HG02678 (cell line): Measurements from ENCODE around the gene RUNX1.

Experiments used
- ATAC-seq: cut with Tn5 transposase; IDR thresholded peaks from one replicate; pipeline ENCODE4 v1.9.1; 2021; ENCODE audit warnings: mild to moderate bottlenecking, moderate library complexity; ENCODE audit not compliant: unreplicated experiment

RUNX1 gene

DNA sequence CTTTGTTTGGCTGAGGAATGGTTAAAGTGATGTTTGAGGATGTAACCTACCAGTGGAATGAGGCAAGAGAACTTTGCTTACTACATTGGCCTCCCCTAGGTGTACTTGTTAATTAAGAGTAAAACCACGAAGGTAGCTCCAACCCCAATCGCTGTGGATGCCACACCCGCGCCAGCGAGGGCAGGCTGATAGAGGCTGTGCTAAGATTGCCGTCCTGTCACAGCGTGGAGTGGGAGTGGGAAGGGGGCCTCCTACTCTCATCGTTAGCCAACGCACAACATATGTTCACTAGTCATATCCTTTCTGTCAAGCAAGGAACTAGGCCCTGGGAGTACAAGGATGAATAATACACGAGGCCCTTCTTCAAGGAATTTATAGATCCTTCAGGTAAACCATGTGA, 99.6 kb downstream of the RUNX1 start:
- ATAC-seq: no peak

DNA sequence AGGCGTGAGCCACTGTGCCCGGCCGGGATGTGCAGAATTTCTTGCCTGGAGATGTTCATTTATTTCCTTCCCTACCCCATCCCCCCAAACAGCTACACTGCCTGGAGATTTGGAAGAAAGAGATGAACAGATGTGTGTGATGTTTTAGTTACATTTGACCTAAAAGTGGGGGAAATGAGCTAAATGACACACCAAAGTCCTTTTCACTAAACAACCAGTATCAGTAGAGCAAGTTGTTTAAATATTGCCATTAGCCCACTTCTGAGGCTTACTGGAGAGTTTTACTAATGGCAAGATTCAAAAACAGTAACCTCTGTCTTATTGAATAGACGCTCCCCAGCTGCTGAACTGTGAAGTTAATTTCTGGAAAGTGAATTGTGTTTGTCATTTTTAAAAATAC, 100.1 kb downstream of the RUNX1 start:
- no peak for ATAC-seq

DNA sequence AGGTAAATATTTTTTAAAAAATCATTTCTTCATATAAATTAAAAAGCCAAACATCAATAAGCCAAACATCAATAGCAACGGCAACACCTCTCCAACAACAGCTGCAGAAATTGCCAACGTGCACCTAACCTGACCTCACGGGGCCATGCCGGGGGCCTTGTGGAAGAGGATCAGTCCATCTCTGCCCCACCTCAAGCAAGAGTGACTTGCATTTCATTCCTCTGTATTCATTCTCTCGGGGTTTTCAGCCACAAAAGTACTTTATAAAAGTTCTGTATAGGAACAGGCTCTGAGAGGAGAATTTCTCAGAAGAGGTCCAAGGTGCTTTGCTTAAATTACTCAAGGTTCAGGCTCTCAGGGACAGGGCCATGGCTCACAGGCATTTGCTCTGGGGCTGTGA, 100.9 kb downstream of the RUNX1 start:
- no peak for ATAC-seq

DNA sequence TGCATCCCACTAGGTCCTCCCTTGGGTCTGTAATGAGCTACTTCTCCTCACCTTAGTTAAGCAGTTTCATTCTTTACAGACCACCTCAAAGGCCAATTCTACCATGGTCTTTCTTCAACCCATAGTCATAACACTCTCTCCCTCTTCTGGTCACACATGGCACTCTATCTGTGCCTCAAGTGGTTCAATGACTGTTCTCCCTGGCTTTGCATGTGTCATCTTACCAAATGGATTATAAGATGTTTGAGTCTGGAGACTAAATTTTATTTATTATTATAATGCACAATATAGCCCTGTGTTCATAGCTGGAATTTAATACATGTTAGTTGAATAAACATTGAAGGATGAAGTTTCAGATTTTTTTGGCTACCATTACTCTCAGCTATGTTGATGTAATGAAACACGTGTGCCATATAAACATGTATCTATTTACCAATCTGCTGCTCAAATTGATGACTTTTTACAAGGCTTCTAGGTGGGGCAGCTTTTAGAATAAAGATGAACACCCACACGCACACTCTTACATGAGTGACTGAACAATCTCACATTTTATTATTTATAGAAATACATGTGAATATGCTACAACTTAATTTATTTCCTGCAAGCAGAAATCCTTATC, 102.1 kb downstream of the RUNX1 start:
- no peak for ATAC-seq

DNA sequence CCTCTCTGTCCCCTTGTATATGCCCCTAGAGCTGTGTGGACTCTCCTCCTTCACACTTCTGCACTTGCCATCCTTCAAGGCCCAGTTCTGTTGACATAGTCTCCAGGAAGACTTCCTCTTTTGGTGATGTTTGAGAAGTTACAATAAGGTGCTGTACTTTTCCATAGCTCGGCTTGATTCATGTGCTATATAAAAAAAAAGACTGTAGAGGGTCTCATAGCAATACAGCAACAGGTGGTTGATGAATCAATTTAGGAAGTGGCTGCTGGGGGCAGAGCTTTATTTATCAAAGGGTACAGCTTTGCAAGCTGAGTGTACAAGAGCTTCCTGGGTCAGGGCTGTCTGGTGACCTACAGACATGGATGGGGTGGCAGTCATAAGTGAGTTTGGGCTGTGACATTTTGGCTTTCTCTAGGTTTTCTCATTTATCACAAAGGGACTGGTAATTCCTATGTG, 102.7 kb downstream of the RUNX1 start:
- ATAC-seq: no peak

DNA sequence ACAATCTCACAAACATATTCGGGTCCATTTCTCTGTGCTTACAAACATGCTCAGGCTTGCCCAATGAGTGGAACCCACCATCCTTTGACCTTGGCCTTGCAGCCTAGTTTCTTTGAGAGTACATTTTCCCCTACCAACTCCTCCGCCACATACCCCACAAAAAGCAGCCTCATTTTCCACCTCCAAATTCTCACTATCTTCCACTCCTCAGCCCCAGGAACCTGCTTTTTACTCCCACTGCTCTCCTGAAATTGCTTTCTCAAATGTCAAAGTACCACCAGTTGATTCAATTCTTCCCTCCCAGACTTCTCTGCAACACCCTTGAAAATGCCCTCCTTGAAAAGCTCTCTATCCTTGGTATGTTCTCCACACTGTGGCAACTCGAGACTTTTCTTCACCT, 103.8 kb downstream of the RUNX1 start:
- ATAC-seq: no peak

DNA sequence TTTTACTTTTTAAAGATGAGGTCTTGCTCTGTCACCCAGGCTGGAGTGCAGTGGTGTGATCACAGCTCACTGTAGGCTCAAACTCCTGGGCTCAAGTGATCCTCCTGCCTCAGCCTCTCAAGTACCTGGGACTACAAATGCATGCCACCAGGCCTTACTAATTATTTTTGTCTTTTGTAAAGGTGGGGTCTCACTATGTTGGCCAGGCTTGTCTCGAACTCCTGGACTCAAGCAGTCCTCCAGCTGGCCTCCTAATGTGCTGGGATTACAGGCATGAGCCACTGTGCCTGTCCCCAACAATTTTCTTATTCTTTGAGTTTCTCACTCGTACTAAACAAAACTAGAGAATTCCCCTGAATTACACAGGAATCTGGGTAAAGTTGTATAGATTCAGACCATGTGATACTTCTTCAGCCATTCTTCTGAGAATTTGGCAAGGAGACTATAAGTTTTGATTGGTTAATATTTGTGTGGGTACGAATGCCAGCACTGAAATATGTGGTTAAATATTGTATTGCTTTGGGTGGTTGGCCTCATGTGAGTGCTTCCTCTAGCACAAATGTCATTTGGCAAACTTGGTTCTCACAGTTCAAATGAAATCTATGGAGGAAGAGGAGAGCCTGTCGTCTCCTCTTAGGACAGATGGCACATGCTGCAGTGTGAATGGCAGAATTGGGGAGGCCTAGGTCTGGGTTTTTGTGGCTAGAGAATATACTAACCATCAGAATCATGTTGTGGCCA, 104.9 kb downstream of the RUNX1 start:
- ATAC-seq: no peak

DNA sequence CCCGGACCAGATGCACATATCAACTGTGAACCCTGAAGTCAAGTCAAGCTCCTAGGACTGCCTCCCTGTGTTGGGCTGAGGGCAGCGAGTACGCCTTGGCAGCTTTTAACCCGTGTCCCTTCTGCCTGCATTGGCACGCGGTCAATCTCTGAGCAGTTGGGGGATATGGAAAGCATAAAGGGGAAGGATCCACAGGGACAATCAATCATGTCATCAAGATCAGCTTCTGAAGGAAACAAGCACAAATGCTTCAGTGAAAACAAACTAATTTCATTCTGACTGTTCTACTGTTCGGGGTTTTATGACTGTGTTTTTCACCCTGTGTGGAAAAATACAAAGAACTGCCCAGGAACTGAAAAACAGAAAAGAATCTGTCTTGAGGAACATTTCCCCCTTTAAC, 106.2 kb downstream of the RUNX1 start:
- no peak for ATAC-seq

DNA sequence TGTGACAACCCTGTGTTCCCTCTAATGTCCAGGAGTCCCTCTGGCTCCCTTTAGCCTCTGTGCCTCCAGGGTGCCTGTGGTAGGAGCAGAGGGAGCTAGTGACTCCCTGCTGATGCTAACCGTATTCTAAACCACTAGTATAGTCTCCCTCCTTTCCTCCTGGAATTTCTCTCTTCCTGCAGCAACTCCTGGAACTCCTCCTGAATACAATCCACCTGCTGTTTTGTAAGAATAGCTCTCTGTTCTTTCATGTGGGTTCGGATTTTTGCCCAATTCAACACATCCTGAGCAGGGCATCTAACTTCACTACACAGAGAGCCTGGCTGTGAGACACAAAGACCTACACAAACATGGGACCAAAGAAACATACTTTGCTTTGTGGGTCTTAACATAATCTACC, 107.9 kb downstream of the RUNX1 start:
- no peak for ATAC-seq

DNA sequence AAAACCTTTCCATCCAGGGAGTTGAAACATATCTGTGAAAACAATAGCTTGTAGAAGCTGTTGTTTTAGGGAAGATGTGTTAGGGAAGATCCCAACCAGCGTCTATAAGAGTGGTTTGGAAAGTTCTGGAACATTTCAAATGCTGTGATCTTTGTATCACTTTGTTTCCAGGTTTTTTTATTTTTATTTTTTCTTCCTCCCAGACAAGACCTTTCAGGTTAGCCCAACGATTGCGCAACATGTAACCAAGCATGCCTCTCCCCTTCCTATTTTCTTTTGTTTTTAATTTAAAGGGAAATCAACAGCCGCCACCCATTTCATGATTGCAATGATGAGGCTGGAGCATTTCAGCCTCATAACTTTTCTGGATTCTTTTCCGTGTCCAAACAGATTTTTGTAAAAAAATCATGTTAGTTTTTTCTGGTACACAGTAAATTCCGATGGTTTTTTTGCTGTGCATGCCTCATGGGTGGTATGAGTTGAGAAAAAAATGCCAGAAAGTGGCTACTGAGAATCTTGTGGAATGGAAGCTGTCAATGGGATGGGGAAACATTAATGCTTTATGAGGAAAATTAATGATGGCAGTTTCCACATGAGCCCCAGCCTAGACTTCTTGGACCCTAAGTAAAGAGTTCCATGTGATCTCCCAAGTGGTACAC, 109.3 kb downstream of the RUNX1 start:
- ATAC-seq: no peak

DNA sequence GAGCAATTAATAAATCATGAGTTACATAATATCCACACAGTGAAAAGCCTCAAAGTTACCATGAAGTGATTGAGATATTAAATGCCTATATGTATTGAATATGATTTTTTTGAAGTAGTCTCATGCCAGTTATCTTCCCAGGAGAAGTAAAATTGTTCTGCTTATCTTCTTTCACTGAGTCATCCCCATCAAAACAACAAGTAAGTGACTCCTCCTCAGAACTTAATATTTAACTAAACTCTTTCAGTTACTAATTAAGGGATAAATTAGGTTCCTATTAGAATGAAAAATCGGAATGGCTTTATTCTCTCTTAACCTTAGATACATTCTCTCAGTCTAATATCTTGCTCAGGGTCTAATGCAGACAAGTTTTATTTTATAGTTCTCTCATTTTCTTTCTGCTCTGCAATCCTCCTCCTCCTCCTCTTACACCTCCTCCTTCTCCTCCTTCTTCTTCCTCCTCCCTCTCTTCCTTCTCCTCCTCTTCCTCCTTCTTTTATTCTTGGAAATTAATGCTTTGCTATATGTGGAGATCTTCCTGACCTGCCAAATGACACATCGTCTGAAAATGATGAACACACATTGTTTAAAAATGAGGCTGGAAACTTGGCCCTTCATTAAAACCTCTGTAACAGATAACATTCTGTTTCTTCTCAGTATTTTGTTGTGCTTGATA, 110.9 kb downstream of the RUNX1 start:
- ATAC-seq: no peak

DNA sequence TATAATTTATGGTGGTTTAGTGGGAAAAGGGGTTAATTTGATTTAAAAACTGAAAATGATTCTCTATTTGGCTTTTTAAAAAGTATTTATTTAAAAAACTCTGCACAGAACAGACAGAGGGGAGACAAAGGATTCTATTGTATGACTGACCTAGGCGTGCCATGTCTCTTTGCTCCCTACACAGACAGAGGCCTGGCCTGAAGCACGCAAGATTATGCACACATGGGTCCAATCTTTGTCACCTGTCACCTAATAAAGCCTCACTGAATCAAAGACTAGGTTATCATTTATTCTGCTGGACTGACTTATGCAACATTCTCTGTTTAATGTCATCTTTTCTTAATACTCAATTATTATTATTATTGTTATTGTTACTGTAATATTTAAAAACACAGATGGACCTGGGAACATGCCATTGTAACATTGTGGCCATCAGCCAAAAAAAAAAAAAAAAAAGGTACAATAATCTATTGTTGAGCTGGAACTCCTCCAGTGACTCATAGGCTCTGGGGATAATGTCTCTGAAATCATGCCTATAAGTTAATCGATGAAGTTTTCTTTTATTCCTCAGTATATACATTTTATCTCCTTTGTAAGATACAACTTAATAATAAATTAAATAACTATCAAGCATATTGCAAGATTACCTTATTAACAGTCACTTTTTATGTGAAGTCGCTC, 112.1 kb downstream of the RUNX1 start:
- ATAC-seq: no peak

DNA sequence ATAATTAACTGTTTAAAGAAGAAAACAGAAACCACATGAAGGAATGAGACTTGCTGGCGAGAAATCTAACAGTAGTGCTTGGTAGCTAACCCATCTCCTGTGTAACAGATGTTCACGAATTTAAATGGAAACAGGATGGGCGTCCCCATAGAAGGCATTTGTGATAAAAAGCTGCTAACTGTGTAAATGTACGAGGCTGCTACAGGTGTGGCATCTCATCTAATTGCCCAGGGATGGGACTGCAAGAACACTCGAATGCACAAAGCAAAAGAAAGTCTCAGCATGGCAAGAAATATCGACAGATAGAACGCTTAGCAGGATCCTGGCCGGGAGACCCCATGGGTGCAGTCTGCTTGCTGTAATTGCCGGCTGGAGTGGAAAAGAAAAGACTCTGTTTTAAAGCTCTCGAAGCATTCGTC, 112.7 kb downstream of the RUNX1 start:
- ATAC-seq: no peak

DNA sequence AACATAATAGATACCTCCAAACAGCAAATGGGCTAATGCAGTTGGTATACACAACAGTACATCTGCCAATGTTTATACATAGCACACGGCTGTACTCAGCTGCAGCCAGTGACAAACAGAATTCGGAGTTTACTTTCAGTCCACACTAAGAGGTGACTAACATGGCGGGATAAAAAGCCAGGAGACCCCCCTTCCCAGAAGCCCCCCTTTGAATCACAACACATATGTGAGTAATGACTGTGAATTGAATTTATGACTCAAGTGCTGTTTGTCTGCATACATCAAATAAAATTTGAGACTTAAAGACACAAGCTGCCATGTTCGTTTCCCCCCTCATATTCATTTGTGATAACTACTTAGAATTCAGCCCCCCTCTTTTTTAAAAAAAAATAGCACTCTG, 113.2 kb downstream of the RUNX1 start:
- no peak for ATAC-seq

DNA sequence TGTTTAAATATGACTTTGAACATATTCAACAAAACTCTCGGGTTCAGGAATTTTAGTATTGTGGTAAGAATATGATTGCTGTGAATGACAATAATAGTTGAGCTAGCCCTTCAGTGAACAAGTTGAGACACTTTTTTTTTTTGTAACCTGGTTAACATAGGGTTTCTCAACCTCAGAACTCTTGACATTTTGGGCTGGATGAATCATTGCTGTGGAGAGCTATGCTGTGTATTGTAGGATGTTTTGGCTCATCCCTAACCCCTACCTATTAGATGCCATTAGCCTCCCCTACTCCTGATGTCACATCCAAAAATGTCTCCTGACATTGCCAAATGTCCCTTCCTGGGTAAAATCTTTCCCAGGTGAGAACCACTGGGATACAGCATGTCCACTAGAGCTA, 113.7 kb downstream of the RUNX1 start:
- ATAC-seq: no peak

DNA sequence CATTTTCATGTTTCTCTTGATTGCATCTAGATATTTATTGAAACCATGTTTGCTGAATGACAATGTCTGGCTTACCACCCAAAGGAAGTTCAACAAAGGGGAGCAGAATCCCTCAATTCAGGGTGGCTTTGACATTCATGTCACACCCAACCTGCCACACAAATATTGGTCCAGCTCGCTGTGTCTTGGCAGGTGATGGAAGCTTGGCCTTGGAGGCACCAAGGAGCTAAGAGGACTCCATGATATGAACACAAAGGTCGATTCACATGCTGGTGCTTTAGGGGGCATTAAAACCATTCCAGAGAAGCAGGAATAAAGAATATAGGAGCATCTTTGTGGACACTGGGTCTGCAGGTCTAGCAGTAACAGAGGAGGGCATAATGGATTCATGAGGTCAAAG, 114.8 kb downstream of the RUNX1 start:
- ATAC-seq: no peak

DNA sequence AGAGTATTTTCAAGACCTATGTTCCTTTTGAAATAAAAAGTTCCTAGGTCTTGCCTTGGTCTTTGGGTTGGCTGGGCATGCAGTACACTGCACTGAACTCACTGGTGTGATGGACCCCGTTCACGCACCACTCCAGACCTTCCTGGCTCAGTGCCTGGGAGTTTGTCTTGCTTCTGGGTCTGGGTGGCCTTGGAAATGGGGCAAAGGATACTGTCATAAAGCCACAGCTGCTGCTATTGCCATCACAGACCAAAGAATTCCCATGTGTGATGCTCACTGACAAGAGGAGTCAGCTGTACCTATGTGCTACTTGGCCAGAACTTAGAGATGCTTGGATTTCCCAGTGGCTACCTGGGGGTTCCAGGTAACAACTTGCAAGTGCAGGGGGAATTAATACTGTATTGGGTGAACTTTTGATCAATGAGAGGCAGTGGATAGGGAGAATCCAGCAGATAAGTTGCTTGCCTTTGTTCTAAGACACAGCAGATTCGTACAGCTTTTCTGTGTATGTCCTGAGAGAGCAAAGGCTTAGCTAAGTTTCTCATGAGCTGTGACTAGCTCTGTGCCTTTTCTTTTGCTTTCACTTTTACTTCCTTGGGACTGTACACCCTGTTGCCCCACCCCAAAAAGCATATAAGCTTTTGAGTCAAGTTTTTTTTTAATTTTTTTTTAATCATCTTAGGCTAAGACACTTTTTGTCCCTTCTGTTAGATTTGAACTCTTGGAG, 115.3 kb downstream of the RUNX1 start:
- ATAC-seq: no peak

DNA sequence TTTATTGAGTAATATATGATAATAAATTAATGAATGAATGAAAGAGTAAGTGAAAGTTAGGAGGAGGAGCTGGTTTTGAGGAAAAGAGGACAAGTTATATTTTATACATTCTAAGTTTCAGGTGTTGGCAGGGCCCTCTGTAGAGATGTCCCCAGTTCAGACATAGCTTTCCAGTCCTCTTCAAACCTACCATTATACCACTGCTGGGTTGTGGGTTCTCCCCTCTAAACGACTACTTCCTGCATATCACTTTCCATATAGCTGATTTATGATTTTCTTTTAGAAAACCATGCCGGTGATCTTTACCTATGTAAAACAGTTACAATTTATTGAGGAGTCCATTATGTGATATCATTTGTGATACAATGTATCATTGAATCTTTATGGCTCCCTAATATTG, 116.9 kb downstream of the RUNX1 start:
- ATAC-seq: no peak

DNA sequence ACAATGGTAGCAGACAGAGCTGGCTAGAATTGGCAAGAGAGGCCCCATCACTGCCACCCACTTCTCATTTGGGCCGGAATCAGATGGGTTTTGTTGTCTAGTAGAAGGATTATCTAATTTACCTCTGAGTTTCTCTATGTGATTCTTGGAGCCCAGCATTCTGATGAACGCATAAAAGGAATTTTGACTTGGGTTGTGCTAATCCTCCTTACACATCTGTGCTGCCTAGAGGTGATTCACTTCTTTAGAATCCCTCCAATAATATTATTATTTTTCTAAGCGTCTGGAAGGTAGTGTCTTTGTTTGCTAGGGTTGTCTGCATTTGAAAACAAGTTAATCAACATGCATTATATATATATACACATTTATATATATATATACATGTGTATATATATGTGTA, 118.1 kb downstream of the RUNX1 start:
- no peak for ATAC-seq

DNA sequence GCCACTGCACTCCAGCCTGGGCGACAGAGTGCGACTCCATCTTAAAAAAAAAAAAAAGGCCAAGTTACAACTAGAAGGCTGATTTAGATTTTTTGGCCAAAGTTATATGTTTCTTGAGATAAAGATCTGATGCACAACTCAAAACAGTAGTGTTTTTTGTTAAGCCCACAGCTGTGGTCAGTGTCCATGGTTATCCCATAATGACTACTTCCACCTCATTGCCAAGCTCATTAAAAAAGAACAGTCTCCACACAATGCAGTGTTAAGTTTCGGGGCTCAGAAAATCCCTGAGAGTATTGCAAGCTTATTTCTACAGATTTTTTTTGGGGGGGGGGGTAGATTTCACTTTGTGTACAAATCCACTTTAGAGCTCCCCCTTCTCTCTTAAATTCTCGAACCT, 120.5 kb downstream of the RUNX1 start:
- no peak for ATAC-seq

DNA sequence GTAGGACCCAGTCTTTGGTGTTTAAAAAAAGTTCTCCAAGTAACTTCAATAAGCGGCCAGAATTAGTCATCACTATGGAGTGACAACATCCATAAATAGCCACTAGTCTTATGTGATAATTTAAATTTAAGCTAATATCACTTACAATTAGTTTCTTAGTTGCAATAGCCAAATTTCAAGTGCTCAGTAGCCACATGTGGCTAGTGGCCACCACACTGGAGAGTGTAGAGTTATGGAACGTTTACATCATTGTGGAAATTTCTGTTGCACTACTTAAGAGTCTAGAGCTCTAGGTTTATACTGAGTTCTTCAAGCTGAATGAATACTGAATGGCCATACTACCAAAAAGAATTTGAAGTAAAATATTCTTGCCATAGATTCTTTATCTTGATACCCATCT, 121.1 kb downstream of the RUNX1 start:
- ATAC-seq: no peak
